Mucosa of descending colon (tissue), 3 donors: ENCODE measurements around the gene ITGAL. TPM values are rescaled to one million over a fixed set of nuclear protein-coding genes. Genes with fewer than 3 reads are reported as not detected.
"Not testable (repeated sequence)": the region's sequence is repeated elsewhere in the genome, so short reads cannot be mapped to it uniquely, and the experiment has no call there.

Source experiments
- ATAC-seq: fragments of 200-7000 bp; cut with Tn5 transposase; one replicate; pipeline ENCODE4 v1.9.1; 2020; ENCODE audit warnings: mild to moderate bottlenecking, moderate library complexity
- DNase-seq, 3 donors: peaks; one replicate each; pipeline ENCODE4 v3.0.0-alpha.2; 2020
- H3K36me3 ChIP-seq: fragments of 200-600 bp; one replicate; pipeline ENCODE4 v1.8.0; 2021; ENCODE audit warnings: low read depth, mild to moderate bottlenecking
- H3K4me1 ChIP-seq: fragments of 200-600 bp; one replicate; pipeline ENCODE4 v1.8.0; 2021; ENCODE audit warnings: low read depth, mild to moderate bottlenecking
- H3K4me3 ChIP-seq: fragments of 200-600 bp; one replicate; pipeline ENCODE4 v1.8.0; 2021; ENCODE audit warnings: mild to moderate bottlenecking
- H3K9me3 ChIP-seq: fragments of 200-600 bp; one replicate; pipeline ENCODE4 v1.8.0; 2021; ENCODE audit warnings: mild to moderate bottlenecking
- intact Hi-C, 2 donors: fragments of 100-400 bp; cut with DNase I in 1 of 2; cut with micrococcal nuclease in 1 of 2; formaldehyde crosslinking; loops; one replicate each; pipeline versions ENCODE4 v1.11.0 to v1.11.1; 2022; cut with DNase I, micrococcal nuclease
- total RNA-seq, 3 donors: library from RNA; stranded (reverse); fragmentation: NEBNext Ultra II Directional in 2 of 3; extraction: Animal tissue kit (Norgen Biotek cat#: 25700) in 2 of 3; gene quantifications; one replicate each; pipeline versions ENCODE4 v1.2.1 to v1.2.4, GENCODE V29; 2021 to 2023
- TF ChIP-seq, protein P1 (sequence below): fragments of 200-600 bp; IDR thresholded peaks from one replicate; pipeline ENCODE4 v1.8.0; 2022; ENCODE audit warnings: antibody characterized with exemption, mild to moderate bottlenecking
- donor health status: DM: no; HTN: no; CAD: no; lungs with moderate emphysema.
- donor health status: DM: no; HTN: no; CAD: no.
- donor health status: DM: no; HTN: yes; CAD: no.

ITGAL gene
- total RNA-seq, 3 donors from 2014 or later, result 8.1 to 14.8 (median 8.5) TPM

DNA sequence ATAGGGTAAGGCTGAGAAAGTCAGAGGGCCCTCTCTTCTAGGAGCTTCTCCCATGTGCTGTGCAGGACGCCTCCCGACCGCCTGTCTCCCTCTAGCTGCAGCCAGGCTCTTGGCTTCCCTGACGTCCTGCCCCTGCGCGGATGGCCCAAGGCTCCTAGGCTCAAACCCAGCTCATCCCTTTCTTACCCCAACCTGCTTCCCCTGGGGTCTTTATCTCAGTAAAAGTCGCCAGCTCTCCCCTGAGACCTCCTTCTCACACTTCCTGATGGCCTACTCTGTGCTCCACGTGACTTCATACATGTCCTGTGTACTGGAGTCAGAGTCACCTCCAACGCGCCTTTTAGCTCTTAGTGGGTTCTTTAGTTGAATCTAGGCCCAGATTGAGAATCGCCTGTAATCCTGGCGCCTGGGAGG, 63.2 kb downstream of the ITGAL start:
- H3K36me3 ChIP-seq, result peaks cover 2% of the 10 kb centered on the region
- intact Hi-C loops, result no loop called here
- peaks cover 23% of the 10 kb centered on the region for H3K4me1 ChIP-seq
- no peaks in the 10 kb centered on the region for H3K9me3 ChIP-seq
- peak; percentile 75 for ATAC-seq
- H3K4me3 ChIP-seq, result peak overlapping the region; percentile 74
- peak; percentile 80 to 88 (median 85) for DNase-seq
- TF ChIP-seq, protein P1, sequence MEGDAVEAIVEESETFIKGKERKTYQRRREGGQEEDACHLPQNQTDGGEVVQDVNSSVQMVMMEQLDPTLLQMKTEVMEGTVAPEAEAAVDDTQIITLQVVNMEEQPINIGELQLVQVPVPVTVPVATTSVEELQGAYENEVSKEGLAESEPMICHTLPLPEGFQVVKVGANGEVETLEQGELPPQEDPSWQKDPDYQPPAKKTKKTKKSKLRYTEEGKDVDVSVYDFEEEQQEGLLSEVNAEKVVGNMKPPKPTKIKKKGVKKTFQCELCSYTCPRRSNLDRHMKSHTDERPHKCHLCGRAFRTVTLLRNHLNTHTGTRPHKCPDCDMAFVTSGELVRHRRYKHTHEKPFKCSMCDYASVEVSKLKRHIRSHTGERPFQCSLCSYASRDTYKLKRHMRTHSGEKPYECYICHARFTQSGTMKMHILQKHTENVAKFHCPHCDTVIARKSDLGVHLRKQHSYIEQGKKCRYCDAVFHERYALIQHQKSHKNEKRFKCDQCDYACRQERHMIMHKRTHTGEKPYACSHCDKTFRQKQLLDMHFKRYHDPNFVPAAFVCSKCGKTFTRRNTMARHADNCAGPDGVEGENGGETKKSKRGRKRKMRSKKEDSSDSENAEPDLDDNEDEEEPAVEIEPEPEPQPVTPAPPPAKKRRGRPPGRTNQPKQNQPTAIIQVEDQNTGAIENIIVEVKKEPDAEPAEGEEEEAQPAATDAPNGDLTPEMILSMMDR, result peak; percentile 38

DNA sequence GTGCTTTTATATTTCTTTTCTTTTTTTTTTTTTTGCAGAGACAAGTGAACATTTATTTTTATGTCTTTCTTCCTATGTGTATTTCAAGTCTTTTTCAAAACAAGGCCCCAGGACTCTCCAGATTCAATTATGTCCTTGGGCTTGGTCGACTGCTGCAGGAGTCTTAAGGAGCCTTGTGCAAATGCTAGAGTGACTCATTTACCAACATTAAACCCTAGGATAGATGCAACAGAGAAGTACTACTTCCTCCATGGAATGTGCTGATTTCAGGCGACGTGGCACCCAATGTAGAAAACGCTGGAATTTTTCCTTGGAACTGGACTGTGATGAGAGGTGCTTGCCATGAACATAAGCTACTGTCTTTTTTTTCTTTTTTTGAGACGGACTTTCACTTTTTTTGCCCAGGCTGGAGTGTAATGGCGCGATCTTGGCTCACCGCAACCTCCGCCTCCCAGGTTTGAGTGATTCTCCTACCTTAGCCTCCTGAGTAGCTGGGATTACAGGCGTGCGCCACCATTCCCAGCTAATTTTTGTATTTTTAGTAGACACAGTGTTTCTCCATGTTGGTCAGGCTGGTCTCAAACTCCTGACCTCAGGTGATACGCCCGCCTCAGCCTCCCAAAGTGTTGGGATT, 64.0 kb downstream of the ITGAL start:
- ATAC-seq, intact Hi-C loops: not testable (repeated sequence)

DNA sequence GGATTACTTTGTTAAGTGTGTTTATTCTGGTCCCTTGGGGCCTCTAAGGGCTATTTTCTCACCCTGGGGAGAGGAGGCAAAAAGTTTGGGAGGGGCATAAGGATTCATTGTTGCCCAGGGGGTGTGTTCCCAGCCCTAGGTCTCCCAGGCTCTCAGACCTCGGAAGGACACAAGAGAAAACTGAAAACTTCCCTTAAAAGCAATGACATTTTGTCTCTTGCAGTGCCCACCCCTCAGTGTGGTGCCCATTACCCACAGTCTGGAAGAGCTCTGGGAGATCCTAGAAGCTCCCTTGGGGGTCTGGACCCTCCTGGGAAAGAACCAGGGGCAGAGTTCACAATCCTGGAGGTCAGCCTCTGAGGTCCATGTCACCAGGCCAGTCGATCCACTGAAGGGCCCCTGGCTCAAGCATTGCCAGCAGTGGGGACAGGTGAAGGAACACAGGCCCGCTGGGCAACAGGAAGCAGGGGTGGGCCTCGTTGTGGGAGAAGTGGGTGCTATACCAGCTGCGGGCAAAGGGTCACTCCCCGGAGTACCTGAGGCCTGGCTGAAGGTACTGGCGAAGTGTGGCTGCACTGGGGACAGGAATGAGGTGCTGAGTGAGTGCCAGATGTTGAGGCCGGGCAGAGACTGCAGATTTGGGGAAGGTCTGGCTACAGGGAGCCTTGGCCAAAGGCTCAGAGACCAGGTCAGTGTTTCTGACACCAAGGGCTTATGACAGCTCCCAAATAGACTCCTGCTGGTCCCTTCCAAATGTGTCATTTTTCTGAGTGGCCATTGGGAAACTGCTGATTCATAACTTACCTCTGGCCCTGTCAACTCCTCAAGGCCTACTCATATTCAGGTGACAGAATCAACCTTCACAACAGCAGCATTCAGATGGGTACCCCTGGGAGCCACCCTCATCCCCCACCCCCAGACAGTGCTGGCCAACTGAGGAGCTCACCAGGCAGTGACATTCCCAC, 66.7 kb downstream of the ITGAL start:
- DNase-seq, result no peak
- Histone ChIP-seq H3K4me3 (no peak overlapping the region), H3K4me1 (peaks cover 22% of the 10 kb centered on the region), H3K36me3 (peaks cover 2% of the 10 kb centered on the region), H3K9me3 (no peaks in the 10 kb centered on the region)
- TF ChIP-seq, protein P1, result no peak
- no peak for ATAC-seq
- intact Hi-C loops, result no loop called here

More for the DNA sequence above, 64.0 kb downstream of the ITGAL start:
- not testable (repeated sequence) for DNase-seq, H3K36me3 ChIP-seq, H3K9me3 ChIP-seq, H3K4me3 ChIP-seq
- peaks cover 28% of the 10 kb centered on the region for H3K4me1 ChIP-seq

GRCh38 chr16:30539986-30540526, 67.5 kb downstream of the ITGAL start:
- DNase-seq, ATAC-seq, H3K4me3 ChIP-seq, intact Hi-C loops, H3K36me3 ChIP-seq, H3K9me3 ChIP-seq: not testable (repeated sequence)
- H3K4me1 ChIP-seq, result peaks cover 22% of the 10 kb centered on the region

DNA sequence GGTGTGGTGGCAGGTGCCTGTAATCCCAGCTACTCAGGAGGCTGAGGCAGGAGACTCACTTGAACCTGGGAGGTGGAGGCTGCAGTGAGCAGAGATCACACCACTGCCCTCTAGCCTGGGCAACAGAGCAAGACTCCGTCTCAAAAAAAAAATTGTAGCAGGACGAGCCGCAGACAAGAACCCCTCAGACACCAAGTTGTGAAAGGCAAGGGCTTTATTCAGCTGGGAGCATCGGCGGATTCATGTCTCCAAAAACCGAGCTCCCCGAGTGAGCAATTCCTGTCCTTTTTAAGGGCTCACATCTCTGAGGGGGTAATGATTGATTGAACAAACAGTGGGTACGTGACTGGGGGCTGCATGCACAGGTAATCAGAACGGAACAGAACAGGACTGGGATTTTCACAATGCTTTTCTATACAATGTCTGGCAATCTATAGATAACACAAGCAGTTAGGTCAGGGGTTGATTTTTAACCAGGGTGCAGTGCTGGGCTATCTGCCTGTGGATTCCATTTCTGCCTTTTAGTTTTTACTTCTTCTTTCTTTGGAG, 68.4 kb downstream of the ITGAL start:
- peak; percentile 65 for ATAC-seq

GRCh38 chr16:30541502-30542329, 69.2 kb downstream of the ITGAL start:
- DNase-seq (peak in 1 of 3 donors; percentile 75), ATAC-seq (peak; percentile 86)
- Histone ChIP-seq H3K4me1 (peaks cover 15% of the 10 kb centered on the region), H3K36me3 (no peaks in the 10 kb centered on the region), H3K9me3 (no peaks in the 10 kb centered on the region), H3K4me3 (no peak overlapping the region)
- TF ChIP-seq, protein P1, result no peak
- intact Hi-C loops, result no loop called here

More for the DNA sequence above, 68.4 kb downstream of the ITGAL start:
- intact Hi-C loops, H3K36me3 ChIP-seq, DNase-seq, H3K4me3 ChIP-seq, H3K9me3 ChIP-seq: not testable (repeated sequence)
- peaks cover 15% of the 10 kb centered on the region for H3K4me1 ChIP-seq
